ENCODE measurements around the gene GCHFR. TPM values are rescaled to one million over a fixed set of nuclear protein-coding genes. Genes with fewer than 3 reads are reported as not detected.
A peak's percentile ranks its signal among the peaks of the same experiment; 100 is the strongest.

Gene GCHFR
- total RNA-seq, 1 donor from 2014 or later: 2.8 TPM

- Histone ChIP-seq H3K4me3 (no peak overlapping the region), H3K27me3 (no peaks in the 10 kb centered on the region), H3F3A (ENCODE audit: low read depth) (peaks cover 18% of the 10 kb centered on the region), H3K9me3 (ENCODE audit: low read depth) (no peaks in the 10 kb centered on the region), H3K4me2 (no peak overlapping the region), H4K20me1 (ENCODE audit: low read depth) (peaks cover 5% of the 10 kb centered on the region), H3K36me3 (no peaks in the 10 kb centered on the region), H3K9ac (no peak overlapping the region), H3K4me1 (no peaks in the 10 kb centered on the region), H3K27ac (no peak overlapping the region), H3K79me2 (ENCODE audit: low read depth) (no peaks in the 10 kb centered on the region), H2AFZ (replicated peaks) (no peak overlapping the region)
- peaks cover 4% of the 10 kb centered on the region for H3K27me3 Mint-ChIP-seq (ENCODE audit: insufficient read depth, low read depth)
- no peak for DNase-seq (ENCODE audit: low spot score)
- H3K27ac Mint-ChIP-seq: no peak overlapping the region
- TF ChIP-seq EZH2phosphoT487 (IDR thresholded peaks at IDR 0.05): no peak
- no peak for TF ChIP-seq EZH2 (IDR thresholded peaks at IDR 0.05)
- TF ChIP-seq CTCF (IDR thresholded peaks at IDR 0.05): no peak
- no peak overlapping the region for H3K4me3 Mint-ChIP-seq
- no peaks in the 10 kb centered on the region for H3K4me1 Mint-ChIP-seq
- peaks cover 9% of the 10 kb centered on the region for H3K36me3 Mint-ChIP-seq
- H3K9me3 Mint-ChIP-seq: no peaks in the 10 kb centered on the region
These were observed 26.8 kb upstream of the GCHFR start for GRCh38 chr15:40737048-40737447.

- Histone ChIP-seq H3K9me3 (ENCODE audit: low read depth) (no peaks in the 10 kb centered on the region), H3K9ac (no peak overlapping the region), H3K79me2 (ENCODE audit: low read depth) (no peaks in the 10 kb centered on the region), H3F3A (ENCODE audit: low read depth) (peaks cover 21% of the 10 kb centered on the region), H3K4me3 (no peak overlapping the region), H3K4me1 (no peaks in the 10 kb centered on the region), H3K4me2 (no peak overlapping the region), H3K27me3 (no peaks in the 10 kb centered on the region), H2AFZ (replicated peaks) (no peak overlapping the region), H3K27ac (no peak overlapping the region), H4K20me1 (ENCODE audit: low read depth) (peaks cover 5% of the 10 kb centered on the region), H3K36me3 (no peaks in the 10 kb centered on the region)
- peaks cover 4% of the 10 kb centered on the region for H3K27me3 Mint-ChIP-seq (ENCODE audit: insufficient read depth, low read depth)
- no peak for DNase-seq (ENCODE audit: low spot score)
- no peak overlapping the region for H3K4me3 Mint-ChIP-seq
- no peaks in the 10 kb centered on the region for H3K4me1 Mint-ChIP-seq
- H3K9me3 Mint-ChIP-seq: no peaks in the 10 kb centered on the region
- no peak overlapping the region for H3K27ac Mint-ChIP-seq
- H3K36me3 Mint-ChIP-seq: peaks cover 14% of the 10 kb centered on the region
- TF ChIP-seq EZH2phosphoT487 (IDR thresholded peaks at IDR 0.05) (no peak), EZH2 (IDR thresholded peaks at IDR 0.05) (no peak), CTCF (IDR thresholded peaks at IDR 0.05) (no peak)
These were observed 24.8 kb upstream of the GCHFR start for GRCh38 chr15:40739047-40739446.

DNA sequence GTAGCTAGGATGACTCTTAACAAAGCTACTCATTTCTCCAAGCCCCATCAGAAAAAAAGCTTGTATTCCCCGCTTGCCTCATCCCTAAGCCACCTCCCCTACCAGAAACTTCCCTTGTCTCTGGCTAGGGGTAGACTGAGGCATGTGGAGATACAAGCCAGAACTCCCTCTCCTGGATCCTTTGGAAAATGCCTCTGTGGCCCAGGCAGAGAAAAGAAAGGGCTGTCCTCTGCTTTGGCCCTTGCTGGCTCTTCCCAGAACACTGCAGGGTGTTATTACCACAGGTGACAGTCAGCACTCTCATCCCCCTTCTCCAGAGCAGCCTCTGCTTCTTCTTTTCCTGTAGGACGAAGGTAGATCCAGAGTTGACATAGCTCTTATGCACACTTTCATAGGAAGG, 24.0 kb upstream of the GCHFR start:
- H3F3A ChIP-seq (ENCODE audit: low read depth): peaks cover 28% of the 10 kb centered on the region
- TF ChIP-seq EZH2 (IDR thresholded peaks at IDR 0.05) (no peak), EZH2phosphoT487 (IDR thresholded peaks at IDR 0.05) (no peak), CTCF (IDR thresholded peaks at IDR 0.05) (peak; percentile 13)
- no peaks in the 10 kb centered on the region for H3K4me1 ChIP-seq
- H3K27me3 ChIP-seq: no peaks in the 10 kb centered on the region
- Mint-ChIP-seq H3K27me3 (ENCODE audit: insufficient read depth, low read depth) (peaks cover 4% of the 10 kb centered on the region), H3K36me3 (peaks cover 16% of the 10 kb centered on the region), H3K9me3 (no peaks in the 10 kb centered on the region), H3K27ac (no peak overlapping the region), H3K4me3 (no peak overlapping the region), H3K4me1 (no peaks in the 10 kb centered on the region)
- H3K9me3 ChIP-seq (ENCODE audit: low read depth): no peaks in the 10 kb centered on the region
- no peak overlapping the region for H3K27ac ChIP-seq
- no peak for DNase-seq (ENCODE audit: low spot score)
- H3K36me3 ChIP-seq: no peaks in the 10 kb centered on the region
- H4K20me1 ChIP-seq (ENCODE audit: low read depth): peaks cover 5% of the 10 kb centered on the region
- no peak overlapping the region for H2AFZ ChIP-seq (replicated peaks)
- no peak overlapping the region for H3K4me3 ChIP-seq
- no peaks in the 10 kb centered on the region for H3K79me2 ChIP-seq (ENCODE audit: low read depth)
- H3K9ac ChIP-seq: no peak overlapping the region
- no peak overlapping the region for H3K4me2 ChIP-seq
